NOMO-1 (cell line): Measurements from ENCODE around the gene RBMS1.
"Not testable (repeated sequence)": the region's sequence is repeated elsewhere in the genome, so short reads cannot be mapped to it uniquely, and the experiment has no call there.

Source experiments
- DNase-seq, 2 experiments: peaks; one replicate each; lab custom pipeline; 2025; ENCODE audit not compliant: unreplicated experiment in 2 of 2; lab: John Stamatoyannopoulos, UW

The RBMS1 gene

DNA sequence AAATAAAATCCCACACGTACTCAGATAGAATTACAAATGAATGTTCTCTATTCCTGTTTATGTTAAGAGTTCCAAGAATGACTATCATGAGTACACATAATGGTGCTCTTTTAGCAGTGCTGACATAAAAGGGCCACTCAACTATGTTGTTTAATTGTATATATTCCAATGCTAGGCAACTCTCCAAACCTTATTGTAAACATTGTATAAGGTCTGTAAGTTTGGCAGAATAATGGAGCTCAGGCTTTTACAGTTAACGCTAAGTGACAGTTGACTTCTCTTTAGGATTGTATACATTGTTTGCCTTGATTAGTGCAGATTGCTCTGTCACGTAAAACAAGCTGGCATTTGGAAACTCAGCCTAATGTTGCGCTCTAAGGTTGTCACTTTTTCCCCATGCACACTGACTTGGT lies 20.8 kb downstream of the RBMS1 start:
- no peak for DNase-seq

DNA sequence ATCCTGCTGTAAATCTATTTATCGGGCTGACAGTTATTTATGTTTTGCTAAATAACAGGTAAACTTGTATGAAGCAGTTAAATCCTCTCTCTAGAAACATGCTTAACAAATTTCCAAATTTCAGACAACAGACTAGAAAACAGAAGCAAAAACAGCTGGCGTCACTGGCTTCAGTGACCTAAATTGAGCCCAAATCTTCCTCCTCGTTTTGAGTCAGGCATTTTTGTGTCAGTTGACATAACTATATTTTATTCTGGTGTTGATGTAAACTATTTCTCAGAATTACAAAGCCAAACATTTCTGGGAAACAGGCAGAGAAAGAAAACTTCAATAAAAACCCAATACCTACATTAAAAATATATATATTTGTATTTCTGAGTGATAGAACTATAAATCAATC lies 21.7 kb downstream of the RBMS1 start:
- DNase-seq, result no peak

DNA sequence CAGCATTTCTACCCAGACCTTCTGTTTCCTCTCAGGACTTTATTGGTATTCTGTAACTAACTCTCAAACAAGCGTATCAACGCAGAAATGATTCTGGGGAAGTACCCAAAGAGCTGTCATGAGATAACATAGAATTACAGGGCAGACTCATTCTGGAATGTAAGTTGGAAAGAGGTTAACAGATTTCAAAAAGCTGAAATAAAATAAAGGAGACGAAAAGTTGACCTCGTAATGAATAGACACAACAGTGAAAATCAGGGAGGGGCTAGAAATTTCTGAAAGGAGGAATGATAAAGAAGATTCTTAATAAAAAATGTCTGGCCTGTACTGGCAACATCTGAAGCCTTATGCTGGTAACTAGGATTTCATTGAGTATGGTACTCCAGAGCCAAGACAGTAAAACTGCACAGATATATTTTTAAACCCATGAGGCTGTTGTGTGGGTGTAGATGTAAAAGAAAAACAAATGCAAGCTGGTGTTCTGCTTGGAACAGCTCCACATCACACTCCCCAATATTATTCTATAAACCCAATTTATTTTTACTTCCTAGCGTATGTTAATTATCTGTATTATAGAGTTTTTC lies 23.9 kb downstream of the RBMS1 start:
- no peak for DNase-seq

DNA sequence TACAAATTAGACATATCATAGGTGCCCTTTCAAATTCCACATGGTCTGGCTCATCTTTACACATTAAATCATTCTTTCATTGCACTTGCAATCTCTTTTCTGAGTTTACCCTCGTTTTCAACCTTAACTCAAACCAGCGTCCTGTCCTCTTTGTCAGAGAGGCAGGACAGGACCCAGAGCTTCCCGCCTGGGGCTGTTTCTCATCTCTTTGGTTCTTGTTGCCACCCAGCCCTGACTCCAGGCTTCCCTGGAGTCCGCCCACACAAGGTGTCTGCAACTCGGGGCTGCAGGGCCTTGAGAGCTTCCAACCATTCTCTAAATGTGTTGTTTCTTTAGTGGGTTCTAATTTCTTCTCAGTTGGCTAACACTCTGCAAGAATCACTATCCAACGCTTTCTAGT lies 24.4 kb downstream of the RBMS1 start:
- DNase-seq, result no peak

DNA sequence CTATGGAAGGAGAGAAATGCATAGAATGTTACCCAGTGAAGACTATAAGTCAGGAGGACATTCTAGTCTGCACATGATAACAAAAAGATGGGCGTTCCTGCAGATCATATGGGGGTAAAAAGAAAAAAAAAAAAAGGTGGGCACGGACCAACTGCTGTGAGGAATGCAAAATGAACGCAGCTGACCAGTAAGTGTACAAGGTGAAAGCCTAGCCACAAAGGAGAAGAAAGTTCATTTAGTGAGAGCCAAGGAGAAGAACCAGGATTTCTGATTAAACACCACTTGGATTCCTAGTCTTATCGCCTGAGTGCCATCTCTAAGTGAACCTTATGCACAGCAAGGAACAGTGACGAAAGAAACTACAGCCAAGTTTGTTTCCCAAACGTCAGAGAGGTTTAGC lies 26.5 kb downstream of the RBMS1 start:
- DNase-seq, result no peak

DNA sequence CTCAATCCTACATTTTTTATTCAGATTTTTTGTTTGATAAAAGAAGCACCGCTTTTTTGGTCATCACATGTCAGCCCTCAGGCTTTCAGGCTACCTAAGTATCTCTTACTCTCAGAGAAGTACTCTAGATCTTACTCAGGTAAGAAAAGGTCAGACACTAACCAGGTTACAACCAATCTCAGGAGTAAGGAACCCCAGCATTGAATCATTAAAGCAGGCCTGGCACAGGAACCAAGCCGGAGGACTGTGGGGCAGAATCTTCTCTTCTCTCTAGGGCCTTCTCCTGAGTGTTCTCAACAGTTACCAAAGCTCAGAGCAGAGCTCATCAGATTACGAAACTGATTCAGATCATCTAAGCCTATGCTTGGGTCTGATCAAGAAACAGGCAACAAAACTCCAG lies 28.2 kb downstream of the RBMS1 start:
- no peak for DNase-seq

DNA sequence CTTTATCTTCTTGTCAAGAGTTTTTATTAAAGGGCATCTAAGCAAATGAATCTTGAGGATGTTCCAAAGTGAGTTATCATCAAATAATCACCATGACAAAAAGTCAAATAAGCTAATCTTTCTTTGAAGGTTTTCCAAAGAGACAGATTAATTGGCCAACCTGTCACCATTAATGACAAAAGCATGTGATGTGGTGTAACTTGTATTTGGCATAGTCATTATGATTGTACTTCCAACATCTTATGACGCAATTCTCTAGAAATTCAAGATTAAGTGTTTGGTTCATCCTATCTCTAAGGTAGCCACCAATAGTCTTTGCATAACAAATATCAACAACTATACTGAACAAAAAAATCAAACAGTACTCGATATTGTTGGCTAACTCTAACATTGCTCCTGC lies 28.6 kb downstream of the RBMS1 start:
- DNase-seq, result no peak

DNA sequence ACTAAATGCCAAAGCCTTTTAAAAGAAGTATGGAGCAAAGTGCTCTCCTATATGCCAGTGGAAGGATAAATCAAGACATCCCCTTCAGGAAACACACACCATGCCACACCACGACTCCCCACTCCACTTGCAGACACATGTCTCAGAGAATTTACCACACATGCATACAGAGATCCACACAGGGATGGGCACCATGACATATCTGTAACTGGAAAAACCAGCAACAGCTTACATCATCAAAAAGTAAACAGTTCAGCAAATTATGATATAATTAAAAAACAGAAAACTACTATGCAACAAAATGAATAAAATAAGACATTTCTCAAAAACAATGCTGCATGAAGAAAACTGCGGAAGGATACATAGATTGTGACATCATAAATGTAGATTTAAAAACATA lies 29.6 kb downstream of the RBMS1 start:
- DNase-seq, result no peak

DNA sequence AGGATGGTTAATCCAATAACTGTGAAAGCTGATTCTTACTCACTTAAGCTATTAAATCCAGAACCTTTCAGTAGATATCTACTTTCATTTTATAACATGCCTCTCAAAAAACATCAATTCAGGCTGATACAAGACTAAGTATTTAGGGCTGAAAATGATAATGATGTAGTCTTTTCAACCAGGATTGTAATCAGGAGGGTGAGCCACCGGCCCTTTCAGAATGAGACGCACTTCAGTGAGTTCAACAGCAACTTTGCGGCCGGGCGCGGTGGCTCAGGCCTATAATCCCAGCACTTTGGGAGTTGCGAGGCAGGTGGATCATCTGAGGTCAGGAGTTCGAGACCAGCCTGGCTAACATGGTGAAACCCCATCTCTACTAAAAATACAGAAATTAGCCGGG lies 30.4 kb downstream of the RBMS1 start:
- DNase-seq, result no peak

DNA sequence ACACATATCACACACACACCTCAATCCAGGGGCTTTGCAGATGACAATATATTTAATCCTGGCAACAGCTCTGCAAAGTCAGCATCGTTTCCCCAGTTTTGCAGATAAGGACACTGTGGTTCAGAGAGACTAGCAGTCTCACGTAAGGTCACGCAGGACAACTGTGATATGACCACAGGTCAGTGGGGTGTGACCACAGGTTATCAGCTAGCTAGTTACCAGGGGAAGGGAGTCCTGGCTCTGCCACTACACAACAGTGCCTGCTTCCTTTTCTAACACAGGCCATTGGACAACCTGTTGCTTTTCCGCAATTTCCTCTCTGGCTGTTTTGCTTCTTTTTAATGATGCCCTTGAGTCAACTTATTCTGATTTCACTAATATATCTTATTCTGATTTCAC lies 33.3 kb downstream of the RBMS1 start:
- DNase-seq, result no peak

DNA sequence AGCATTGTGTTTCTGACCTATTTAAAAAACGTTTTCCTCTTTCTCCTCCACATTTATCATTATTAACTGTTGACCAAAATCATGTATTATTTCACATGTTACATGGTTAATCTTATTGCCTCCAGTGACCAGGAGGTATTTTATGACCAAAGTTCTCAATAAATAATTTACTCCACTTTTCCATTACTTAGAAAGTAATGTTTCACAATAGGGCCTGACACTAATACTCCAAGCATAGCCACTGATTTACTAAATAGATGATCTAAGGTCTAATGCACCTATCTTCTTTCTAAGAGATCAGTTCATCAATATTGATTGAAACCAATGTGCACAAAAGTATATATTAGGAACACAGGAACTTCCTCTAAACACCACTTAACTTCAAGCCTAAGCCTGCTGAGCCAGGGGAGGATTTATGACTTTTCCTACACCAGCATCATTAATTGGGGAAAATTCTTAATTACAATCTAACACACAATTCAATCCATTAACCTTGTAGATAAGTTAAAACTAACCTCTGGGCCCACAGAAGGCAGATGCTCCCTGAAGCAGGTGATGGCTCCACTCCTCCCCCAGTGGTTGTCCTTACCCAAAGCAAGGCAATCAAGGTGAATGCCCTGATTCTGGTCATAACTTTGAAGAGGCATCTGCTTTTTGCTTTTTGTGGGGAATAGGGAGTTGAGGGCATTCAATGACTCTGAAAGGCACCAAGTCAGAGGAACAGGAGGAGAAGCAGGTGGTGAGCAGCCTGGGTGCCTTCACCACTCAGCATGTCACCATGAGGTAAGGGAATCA lies 33.9 kb downstream of the RBMS1 start:
- DNase-seq, result no peak

DNA sequence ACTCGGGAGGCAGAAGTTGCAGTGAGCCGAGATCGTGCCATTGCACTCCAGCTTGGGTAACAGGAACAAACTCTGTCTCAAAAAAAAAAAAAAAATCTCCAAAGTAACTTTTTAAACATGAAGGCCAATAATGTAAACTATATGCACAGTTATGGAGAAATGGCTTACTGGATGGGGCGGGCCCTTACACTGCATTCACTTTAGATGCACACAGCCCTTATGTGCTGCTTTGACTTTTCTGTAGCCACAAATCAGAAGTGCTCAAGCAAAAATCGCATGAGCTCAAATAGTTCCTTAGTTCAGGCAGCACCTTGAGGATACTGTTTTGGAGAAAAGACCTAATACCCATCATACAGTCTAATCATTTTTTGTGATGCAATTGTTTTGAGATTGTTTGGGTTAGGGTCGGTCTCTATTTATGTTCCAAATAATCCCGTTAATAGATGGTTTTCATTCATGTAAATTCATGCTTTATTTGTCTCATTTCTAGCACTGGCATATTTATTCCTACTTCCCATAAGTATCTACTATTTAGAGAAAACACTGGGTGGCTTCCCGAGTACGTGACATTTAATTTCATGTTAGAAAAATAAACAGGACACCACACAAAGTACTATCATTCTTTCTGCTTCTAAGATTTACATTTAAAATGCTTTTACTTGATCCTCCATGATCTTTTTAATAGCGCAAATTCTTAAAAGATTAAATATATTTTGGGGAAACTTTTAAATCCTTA lies 34.7 kb downstream of the RBMS1 start:
- no peak for DNase-seq

DNA sequence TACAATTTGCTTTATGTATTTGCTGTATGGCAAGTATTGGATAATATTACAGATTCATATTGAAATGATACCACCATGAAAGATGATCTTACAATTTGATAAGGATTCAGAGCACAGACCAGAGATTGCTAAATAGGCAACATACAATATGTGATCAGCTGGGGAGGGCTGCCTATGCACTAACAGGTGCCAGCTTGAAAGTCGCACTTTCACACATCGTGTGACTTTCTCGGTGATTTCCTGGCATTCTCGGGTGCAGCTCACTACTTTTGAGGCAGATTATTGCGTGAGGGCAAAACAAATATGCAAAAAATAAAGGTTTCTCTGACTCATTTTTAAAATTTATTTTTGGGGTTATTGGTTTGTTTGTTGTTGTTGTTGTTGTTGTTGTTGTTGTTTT lies 36.0 kb downstream of the RBMS1 start:
- DNase-seq, result no peak

DNA sequence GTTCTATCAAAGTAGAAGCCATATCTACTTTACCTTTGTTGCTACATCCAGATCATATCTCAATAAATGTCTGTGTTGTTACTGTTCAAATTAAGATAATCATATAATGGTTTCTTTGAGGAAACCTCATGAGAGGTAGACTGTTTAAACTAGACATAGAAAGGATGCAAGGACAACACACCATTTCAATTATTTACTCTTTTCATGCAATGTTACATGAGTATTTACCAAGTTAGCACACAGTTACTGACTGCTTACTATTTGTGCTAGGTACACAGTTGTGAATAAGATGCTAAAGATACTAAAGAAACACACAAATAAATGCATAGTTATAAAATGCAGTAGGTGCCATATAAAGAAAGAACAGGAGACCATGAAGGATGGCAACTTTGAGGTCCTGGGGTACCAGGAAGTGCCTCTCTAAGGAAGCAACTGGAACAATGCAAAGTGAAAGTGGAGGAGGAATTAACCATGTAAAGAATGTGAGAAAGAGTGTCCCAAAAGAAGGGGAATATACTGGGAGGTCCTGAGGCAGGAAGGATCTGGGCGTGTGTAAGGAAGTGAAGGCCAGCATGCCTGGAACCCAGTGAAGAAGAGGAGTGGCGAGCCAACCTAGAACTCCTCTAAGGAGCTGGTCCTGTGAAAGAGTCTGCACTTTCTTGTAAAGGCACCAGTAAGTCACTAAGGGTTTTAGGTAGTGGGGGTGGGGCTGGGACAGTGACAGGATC lies 39.4 kb downstream of the RBMS1 start:
- no peak for DNase-seq

DNA sequence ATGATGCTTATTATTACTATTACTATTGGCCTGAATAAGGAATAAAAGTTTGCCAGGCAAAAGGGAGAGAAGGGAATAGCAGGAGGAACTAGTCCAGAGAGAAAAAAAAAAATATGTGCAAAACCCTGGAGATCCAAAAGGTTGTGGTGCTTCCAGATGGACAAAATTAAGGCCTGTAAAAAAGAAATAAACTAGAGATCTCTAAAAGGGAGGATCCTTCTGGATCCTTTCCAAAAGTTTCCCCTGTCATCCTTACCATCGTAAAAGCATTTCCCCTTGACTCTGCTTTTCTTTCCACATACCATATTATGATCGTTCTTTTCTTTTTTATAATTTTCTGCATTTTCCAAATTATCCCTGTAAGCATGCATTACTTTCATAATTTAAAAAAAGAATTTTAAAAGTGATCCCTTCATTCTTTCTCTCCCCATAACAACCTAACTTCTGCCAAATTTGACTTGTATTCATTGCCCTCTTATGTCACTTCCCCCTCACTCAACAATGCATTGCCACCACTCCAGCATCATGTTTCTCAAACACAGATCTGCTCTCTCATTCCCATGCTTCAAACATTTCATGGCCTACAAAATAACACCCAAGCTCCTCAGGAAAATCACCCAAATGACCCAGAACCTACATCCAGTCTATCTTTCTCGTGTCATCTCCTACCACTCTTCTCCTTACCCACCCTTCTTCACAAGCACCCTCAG lies 40.3 kb downstream of the RBMS1 start:
- no peak for DNase-seq

DNA sequence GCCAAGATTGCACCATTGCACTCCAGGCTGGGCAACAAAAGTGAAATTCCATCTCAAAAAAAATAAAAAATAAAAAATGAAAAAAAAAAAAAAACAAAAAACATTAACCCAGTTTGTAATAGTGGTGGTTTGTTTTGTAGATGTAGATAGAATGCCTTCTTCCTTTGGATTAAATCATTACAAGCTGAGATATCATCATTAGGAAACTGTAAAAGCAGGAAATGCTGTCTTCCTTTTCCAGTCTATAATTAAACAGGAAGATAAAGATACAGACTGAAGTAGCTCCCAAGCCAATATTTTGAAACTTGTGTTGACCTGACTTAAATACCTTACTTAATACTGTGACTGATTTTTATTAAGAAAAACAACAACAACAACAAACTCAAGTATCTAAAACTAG lies 43.1 kb downstream of the RBMS1 start:
- DNase-seq, result no peak

DNA sequence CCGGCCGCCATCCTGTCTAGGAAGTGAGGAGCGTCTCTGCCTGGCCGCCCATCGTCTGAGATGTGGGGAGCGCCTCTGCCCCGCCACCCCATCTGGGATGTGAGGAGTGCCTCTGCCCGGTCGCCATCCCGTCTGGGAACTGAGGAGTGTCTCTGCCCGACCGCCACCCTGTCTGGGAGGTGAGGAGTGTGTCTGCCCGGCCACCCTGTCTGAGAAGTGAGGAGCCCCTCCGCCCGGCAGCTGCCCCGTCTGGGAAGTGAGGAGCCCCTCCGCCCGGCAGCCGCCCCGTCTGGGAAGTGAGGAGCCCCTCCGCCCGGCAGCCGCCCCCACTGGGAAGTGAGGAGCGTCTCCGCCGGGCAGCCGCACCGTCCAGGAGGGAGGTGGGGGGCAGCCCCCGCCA lies 44.8 kb downstream of the RBMS1 start:
- DNase-seq, result not testable (repeated sequence)

DNA sequence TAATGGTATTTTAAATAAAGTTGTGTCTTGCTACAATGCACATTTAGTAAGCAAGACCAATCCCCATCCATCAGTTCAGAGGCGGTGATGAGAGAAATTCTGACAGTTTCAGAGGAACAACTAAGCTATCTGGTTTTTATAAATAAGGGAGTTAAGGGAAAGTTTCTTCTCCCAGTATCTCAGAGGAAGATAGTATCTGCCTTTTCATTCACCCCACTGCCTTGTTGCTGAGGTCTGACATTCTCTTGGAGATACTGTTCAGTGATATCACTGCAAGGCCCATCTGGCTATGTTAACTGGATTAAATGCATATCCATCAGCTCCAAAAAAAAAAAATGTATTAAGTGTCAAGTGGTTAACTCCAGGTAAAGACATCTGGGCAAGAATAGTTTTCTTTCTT lies 47.9 kb downstream of the RBMS1 start:
- DNase-seq, result no peak

DNA sequence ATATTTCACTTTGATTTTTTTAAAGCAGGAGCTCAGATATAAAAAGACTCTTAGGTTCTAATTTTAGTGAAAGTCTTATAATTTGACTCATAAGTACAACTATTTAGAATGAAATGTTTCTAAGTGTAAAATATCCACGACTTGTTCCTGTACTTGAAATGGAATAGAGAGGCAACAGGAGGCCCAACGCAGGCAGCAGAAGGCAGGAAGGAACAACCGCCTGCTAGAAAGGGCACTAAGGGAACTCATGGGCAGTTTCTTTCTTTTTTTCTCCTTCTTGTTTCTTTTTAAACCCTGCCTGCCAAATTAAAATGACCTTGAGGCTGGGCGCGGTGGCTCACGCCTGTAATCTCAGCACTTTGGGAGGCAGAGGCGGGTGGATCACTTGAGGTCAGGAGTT lies 51.0 kb downstream of the RBMS1 start:
- no peak for DNase-seq

DNA sequence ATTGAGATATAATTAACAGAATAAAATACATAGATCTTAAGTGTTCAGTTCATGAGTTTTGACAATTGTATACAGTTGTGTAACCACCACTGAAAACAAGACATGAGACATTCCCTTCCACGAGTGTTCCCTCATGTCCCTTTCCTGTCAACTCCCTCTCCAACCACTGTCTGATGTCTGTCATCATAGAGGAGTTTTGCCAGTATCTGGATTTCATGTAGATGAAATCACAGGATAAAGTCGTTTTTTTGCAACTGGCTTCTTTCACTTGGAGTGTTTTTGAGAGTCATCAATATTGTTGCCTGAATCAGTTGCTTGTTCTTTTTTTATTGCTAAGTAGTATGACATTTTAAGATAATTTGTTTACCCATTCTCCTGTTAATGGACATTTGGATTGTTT lies 52.7 kb downstream of the RBMS1 start:
- DNase-seq, result no peak

DNA sequence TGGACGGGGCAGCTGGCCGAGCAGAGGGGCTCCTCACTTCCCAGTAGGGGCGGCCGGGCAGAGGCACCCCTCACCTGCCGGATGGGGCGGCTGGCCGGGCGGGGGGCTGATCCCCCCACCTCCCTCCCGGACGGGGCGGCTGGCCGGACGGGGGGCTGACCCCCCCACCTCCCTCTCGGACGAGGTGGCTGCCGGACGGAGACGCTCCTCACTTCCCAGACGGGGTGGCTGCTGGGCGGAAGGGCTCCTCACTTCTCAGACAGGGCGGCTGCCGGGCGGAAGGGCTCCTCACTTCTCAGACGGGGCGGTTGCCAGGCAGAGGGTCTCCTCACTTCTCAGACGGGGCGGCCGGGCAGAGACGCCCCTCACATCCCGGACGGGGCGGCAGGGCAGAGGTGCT lies 54.6 kb downstream of the RBMS1 start:
- DNase-seq, result not testable (repeated sequence)
